HFF-Myc (cell line): ENCODE results near the gene TFPT.

Experiments
- DNase-seq: peaks from one replicate; pipeline ENCODE4 v3.0.0-alpha.2; 2011; ENCODE audit warnings: low read depth; ENCODE audit errors: extremely low read depth
- H3K4me3 ChIP-seq: replicated peaks from 2 replicates; pipeline ENCODE4 v1.5.1; 2011; ENCODE audit warnings: low read depth, mild to moderate bottlenecking, control low read depth, low read length
- CTCF ChIP-seq: IDR thresholded peaks from 2 replicates; pipeline ENCODE4 v1.5.1; 2012; ENCODE audit warnings: mild to moderate bottlenecking, low read depth, low read length, control low read depth; ENCODE audit errors: missing control alignments

The TFPT gene

GRCh38 chr19:54148158-54148557 lies 32.7 kb upstream of the TFPT start:
- DNase-seq, result no peak
- no peak for TF ChIP-seq CTCF
- no peak overlapping the region for H3K4me3 ChIP-seq

- no peak for TF ChIP-seq CTCF
- no peak for DNase-seq
- no peak overlapping the region for H3K4me3 ChIP-seq
Measured at GRCh38 chr19:54147676-54148075, 32.2 kb upstream of the TFPT start.

- H3K4me3 ChIP-seq, result no peak overlapping the region
- DNase-seq, result no peak
- TF ChIP-seq CTCF, result no peak
Measured at GRCh38 chr19:54145541-54146158, 30.2 kb upstream of the TFPT start.

GRCh38 chr19:54142166-54142780 lies 26.8 kb upstream of the TFPT start:
- no peak overlapping the region for H3K4me3 ChIP-seq
- TF ChIP-seq CTCF, result no peak
- no peak for DNase-seq

GRCh38 chr19:54141356-54141755 lies 25.9 kb upstream of the TFPT start:
- no peak for TF ChIP-seq CTCF
- H3K4me3 ChIP-seq, result peak overlapping the region; percentile 14; the same call in 1 of the 2 replicates
- DNase-seq, result peak; percentile 56

GRCh38 chr19:54138489-54139256 lies 23.2 kb upstream of the TFPT start:
- no peak for TF ChIP-seq CTCF
- DNase-seq, result no peak

More at GRCh38 chr19:54138489-54139256, 23.2 kb upstream of the TFPT start:
- H3K4me3 ChIP-seq, result peak overlapping the region; percentile 77
